ENCODE measurements around the gene TROAP.

TROAP gene

GRCh38 chr12:49283541-49284429, 39.3 kb upstream of the TROAP start:
- H3K27me3 ChIP-seq (replicated peaks; ENCODE audit: control insufficient read depth, insufficient read depth, low read length, poor library complexity, severe bottlenecking), result no peaks in the 10 kb centered on the region
- no peak for DNase-seq
- no peaks in the 10 kb centered on the region for H3K4me1 ChIP-seq (ENCODE audit: control insufficient read depth, insufficient read depth, low read length, poor library complexity, severe bottlenecking)
- H3K36me3 ChIP-seq (ENCODE audit: control insufficient read depth, insufficient read depth, low read length), result no peaks in the 10 kb centered on the region
- no peak overlapping the region for H3K4me3 ChIP-seq (ENCODE audit: insufficient read depth, low read depth, low read length, poor library complexity, severe bottlenecking)
- H3K9me3 ChIP-seq (ENCODE audit: control insufficient read depth, low read length), result no peaks in the 10 kb centered on the region
- no peak overlapping the region for H3K27ac ChIP-seq (ENCODE audit: insufficient read depth, low read length, poor library complexity, severe bottlenecking)

DNA sequence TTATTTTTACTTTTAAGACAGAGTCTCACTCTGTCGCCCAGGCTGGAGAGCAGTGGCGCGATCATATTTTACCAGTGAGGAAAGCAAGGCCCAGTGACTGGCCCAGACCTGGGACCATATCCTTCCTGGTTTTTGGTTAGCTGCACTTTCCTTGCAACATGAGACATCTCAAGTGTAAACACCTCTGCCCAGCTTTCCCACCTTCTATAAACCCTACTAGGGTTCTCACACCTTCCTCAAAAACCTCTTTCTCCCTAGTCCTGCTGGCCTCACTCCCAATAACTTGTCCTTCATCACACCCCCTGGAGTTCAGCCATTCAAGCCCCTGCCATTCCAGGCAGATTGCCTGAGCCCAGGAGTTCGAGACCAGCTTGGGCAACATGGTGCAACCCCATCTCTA, 38.4 kb upstream of the TROAP start:
- no peak for DNase-seq

DNA sequence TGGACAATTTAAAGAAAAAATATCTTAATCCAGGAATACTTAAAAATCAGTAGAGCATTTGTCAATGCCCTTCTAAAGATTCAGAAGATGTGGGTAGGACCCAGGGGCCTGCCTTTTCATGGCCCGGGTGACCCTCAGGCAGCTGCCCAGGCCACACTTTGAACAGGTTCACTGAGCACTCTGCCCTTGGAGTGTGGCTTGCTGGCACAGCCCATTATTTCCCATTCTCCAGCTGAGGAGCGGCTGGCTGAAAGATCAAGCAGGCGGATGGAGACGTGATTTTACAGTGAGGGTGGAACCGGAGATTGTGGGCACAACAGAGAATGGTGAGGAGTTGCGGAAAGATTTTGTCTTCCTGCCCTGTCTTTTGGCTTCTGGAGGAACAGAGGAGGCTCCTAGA, 35.2 kb upstream of the TROAP start:
- no peak for DNase-seq
- H3K27me3 ChIP-seq (replicated peaks; ENCODE audit: control insufficient read depth, insufficient read depth, low read length, poor library complexity, severe bottlenecking), result no peaks in the 10 kb centered on the region
- H3K36me3 ChIP-seq (ENCODE audit: control insufficient read depth, insufficient read depth, low read length), result no peaks in the 10 kb centered on the region
- no peak overlapping the region for H3K27ac ChIP-seq (ENCODE audit: insufficient read depth, low read length, poor library complexity, severe bottlenecking)
- no peaks in the 10 kb centered on the region for H3K4me1 ChIP-seq (ENCODE audit: control insufficient read depth, insufficient read depth, low read length, poor library complexity, severe bottlenecking)
- H3K9me3 ChIP-seq (ENCODE audit: control insufficient read depth, low read length), result no peaks in the 10 kb centered on the region
- no peak overlapping the region for H3K4me3 ChIP-seq (ENCODE audit: insufficient read depth, low read depth, low read length, poor library complexity, severe bottlenecking)

More for the DNA sequence above, 38.4 kb upstream of the TROAP start:
- H3K9me3 ChIP-seq (ENCODE audit: control insufficient read depth, low read length), result no peaks in the 10 kb centered on the region
- H3K4me1 ChIP-seq (ENCODE audit: control insufficient read depth, insufficient read depth, low read length, poor library complexity, severe bottlenecking), result no peaks in the 10 kb centered on the region
- H3K27me3 ChIP-seq (replicated peaks; ENCODE audit: control insufficient read depth, insufficient read depth, low read length, poor library complexity, severe bottlenecking), result no peaks in the 10 kb centered on the region
- H3K27ac ChIP-seq (ENCODE audit: insufficient read depth, low read length, poor library complexity, severe bottlenecking), result no peak overlapping the region
- no peak overlapping the region for H3K4me3 ChIP-seq (ENCODE audit: insufficient read depth, low read depth, low read length, poor library complexity, severe bottlenecking)
- no peaks in the 10 kb centered on the region for H3K36me3 ChIP-seq (ENCODE audit: control insufficient read depth, insufficient read depth, low read length)

DNA sequence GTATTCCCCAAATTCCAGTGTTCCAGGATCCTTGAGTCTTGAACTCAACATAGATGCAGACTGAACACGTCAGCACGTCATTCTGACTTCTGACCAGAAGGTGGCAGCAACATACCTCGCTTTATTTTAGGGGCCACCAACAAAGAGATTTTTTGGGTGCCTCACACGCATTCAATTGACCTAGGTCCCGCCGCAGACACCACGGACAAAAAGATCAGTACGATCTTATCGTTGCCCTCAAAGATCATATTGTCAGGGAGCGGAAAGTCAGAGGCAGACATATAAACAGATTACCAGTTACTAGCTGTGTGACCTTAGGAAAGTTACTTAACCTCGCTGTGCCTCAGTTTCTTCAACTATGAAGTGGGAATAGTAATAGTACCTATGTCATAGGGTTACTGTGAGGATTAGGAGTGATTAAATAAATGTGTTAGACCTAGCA, 34.6 kb upstream of the TROAP start:
- Histone ChIP-seq H3K27ac (ENCODE audit: insufficient read depth, low read length, poor library complexity, severe bottlenecking) (no peak overlapping the region), H3K36me3 (ENCODE audit: control insufficient read depth, insufficient read depth, low read length) (no peaks in the 10 kb centered on the region), H3K9me3 (ENCODE audit: control insufficient read depth, low read length) (no peaks in the 10 kb centered on the region), H3K27me3 (replicated peaks; ENCODE audit: control insufficient read depth, insufficient read depth, low read length, poor library complexity, severe bottlenecking) (no peaks in the 10 kb centered on the region), H3K4me3 (ENCODE audit: insufficient read depth, low read depth, low read length, poor library complexity, severe bottlenecking) (no peak overlapping the region), H3K4me1 (ENCODE audit: control insufficient read depth, insufficient read depth, low read length, poor library complexity, severe bottlenecking) (no peaks in the 10 kb centered on the region)
- DNase-seq, result peak; percentile 44 to 64 (median 50)

- Histone ChIP-seq H3K4me1 (ENCODE audit: control insufficient read depth, insufficient read depth, low read length, poor library complexity, severe bottlenecking) (no peaks in the 10 kb centered on the region), H3K9me3 (ENCODE audit: control insufficient read depth, low read length) (no peaks in the 10 kb centered on the region), H3K27me3 (replicated peaks; ENCODE audit: control insufficient read depth, insufficient read depth, low read length, poor library complexity, severe bottlenecking) (no peaks in the 10 kb centered on the region), H3K27ac (ENCODE audit: insufficient read depth, low read length, poor library complexity, severe bottlenecking) (no peak overlapping the region), H3K4me3 (ENCODE audit: insufficient read depth, low read depth, low read length, poor library complexity, severe bottlenecking) (no peak overlapping the region), H3K36me3 (ENCODE audit: control insufficient read depth, insufficient read depth, low read length) (no peaks in the 10 kb centered on the region)
- no peak for DNase-seq
These were observed 34.0 kb upstream of the TROAP start for GRCh38 chr12:49288922-49289555.

DNA sequence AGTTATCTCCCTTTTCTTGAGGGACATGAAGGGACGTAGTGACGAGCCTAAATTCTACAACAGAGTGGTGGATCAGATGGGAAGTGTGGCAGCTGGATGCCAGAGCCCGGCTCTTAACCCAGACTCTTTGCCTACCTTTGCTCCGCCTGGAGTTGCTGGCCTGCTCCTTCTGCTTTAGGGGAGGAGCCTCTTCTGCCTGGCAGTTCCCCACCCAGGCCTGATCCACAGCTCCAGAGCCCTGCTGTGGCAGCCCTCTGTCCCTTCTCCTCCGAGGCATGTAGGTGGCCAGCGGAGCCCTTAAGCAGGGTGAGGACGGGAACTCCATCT, 30.4 kb upstream of the TROAP start:
- no peak for DNase-seq
- Histone ChIP-seq H3K9me3 (ENCODE audit: control insufficient read depth, low read length) (no peaks in the 10 kb centered on the region), H3K4me1 (ENCODE audit: control insufficient read depth, insufficient read depth, low read length, poor library complexity, severe bottlenecking) (peaks cover 20% of the 10 kb centered on the region), H3K4me3 (ENCODE audit: insufficient read depth, low read depth, low read length, poor library complexity, severe bottlenecking) (no peak overlapping the region), H3K27me3 (replicated peaks; ENCODE audit: control insufficient read depth, insufficient read depth, low read length, poor library complexity, severe bottlenecking) (peaks cover 32% of the 10 kb centered on the region), H3K36me3 (ENCODE audit: control insufficient read depth, insufficient read depth, low read length) (no peaks in the 10 kb centered on the region), H3K27ac (ENCODE audit: insufficient read depth, low read length, poor library complexity, severe bottlenecking) (no peak overlapping the region)

DNA sequence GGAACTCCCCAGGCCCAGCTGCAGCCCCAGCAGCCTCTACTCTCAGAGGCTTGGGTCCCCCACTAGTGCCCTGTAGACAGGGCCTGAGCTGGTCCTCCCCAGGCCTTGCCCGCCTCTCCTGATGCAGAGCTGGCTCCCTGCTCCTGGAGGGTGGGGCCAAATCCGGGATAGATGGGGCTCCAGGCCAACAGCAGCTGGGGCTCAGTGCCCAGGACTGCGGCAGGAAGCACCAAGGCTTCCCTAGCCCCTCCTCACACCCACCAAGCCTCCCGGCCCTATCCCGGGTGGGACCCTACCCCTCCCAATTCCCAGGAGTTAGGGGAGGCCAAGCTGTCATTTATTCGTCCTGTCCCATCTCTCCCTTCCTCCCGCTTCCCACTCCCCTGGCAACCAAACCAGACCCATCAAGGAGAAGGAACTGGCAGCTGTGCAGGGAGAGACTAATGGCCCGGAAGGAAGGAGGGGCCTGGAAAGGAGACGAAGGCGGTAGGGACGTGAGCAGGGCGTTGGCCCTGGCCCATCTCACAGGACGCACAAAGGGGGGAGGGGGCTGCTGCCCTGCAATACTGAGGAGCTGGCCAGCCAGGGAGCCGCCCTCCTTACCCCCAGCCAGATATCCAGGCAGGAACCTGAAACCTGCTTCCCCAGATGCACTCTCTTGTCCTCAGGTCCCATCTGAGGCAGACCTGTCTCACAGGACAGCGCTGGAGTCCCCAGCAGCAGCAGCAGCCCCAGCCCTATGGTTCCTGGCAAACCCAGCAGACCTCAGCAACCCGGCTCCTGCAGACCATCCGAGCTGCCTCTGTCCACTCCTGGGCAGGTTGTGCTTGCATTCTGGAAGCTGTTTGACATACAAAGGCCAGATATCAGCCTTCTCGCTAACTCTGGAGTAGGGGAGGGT, 29.7 kb upstream of the TROAP start:
- Histone ChIP-seq H3K4me1 (ENCODE audit: control insufficient read depth, insufficient read depth, low read length, poor library complexity, severe bottlenecking) (peaks cover 20% of the 10 kb centered on the region), H3K4me3 (ENCODE audit: insufficient read depth, low read depth, low read length, poor library complexity, severe bottlenecking) (no peak overlapping the region), H3K36me3 (ENCODE audit: control insufficient read depth, insufficient read depth, low read length) (no peaks in the 10 kb centered on the region), H3K27me3 (replicated peaks; ENCODE audit: control insufficient read depth, insufficient read depth, low read length, poor library complexity, severe bottlenecking) (peaks cover 38% of the 10 kb centered on the region), H3K9me3 (ENCODE audit: control insufficient read depth, low read length) (no peaks in the 10 kb centered on the region), H3K27ac (ENCODE audit: insufficient read depth, low read length, poor library complexity, severe bottlenecking) (no peak overlapping the region)
- DNase-seq, result no peak

- Histone ChIP-seq H3K36me3 (ENCODE audit: control insufficient read depth, insufficient read depth, low read length) (no peaks in the 10 kb centered on the region), H3K27ac (ENCODE audit: insufficient read depth, low read length, poor library complexity, severe bottlenecking) (no peak overlapping the region), H3K9me3 (ENCODE audit: control insufficient read depth, low read length) (no peaks in the 10 kb centered on the region), H3K4me3 (ENCODE audit: insufficient read depth, low read depth, low read length, poor library complexity, severe bottlenecking) (no peak overlapping the region), H3K27me3 (replicated peaks; ENCODE audit: control insufficient read depth, insufficient read depth, low read length, poor library complexity, severe bottlenecking) (peaks cover 43% of the 10 kb centered on the region), H3K4me1 (ENCODE audit: control insufficient read depth, insufficient read depth, low read length, poor library complexity, severe bottlenecking) (peaks cover 20% of the 10 kb centered on the region)
- DNase-seq, result no peak
These were observed 28.8 kb upstream of the TROAP start for GRCh38 chr12:49294086-49294803.

DNA sequence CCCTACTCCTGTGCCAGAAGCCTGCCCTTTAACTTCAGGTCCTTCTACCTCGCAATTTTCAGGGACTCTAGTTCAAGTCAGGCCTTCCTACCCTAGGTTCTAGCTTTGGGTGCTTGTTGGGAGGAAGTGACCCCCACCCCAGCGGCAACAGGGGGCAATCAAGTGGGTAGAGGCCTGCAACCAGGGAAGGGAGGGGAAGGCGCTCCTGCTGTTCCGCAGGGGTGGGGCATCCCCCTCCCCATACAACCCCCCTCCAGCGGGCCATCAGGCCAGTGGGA, 28.3 kb upstream of the TROAP start:
- Histone ChIP-seq H3K4me1 (ENCODE audit: control insufficient read depth, insufficient read depth, low read length, poor library complexity, severe bottlenecking) (peaks cover 20% of the 10 kb centered on the region), H3K4me3 (ENCODE audit: insufficient read depth, low read depth, low read length, poor library complexity, severe bottlenecking) (no peak overlapping the region), H3K9me3 (ENCODE audit: control insufficient read depth, low read length) (no peaks in the 10 kb centered on the region), H3K27ac (ENCODE audit: insufficient read depth, low read length, poor library complexity, severe bottlenecking) (no peak overlapping the region), H3K36me3 (ENCODE audit: control insufficient read depth, insufficient read depth, low read length) (no peaks in the 10 kb centered on the region), H3K27me3 (replicated peaks; ENCODE audit: control insufficient read depth, insufficient read depth, low read length, poor library complexity, severe bottlenecking) (peaks cover 43% of the 10 kb centered on the region)
- no peak for DNase-seq
